Bronchial epithelial cell (primary cell): Measurements from ENCODE around the gene ADAMTS15. TPM values are rescaled to one million over a fixed set of nuclear protein-coding genes. Genes with fewer than 3 reads are reported as not detected.

ENCODE experiments used
- DNase-seq: peaks from one replicate; pipeline ENCODE4 v3.0.0-alpha.2; 2010; ENCODE audit warnings: low read depth
- FAIRE-seq: peaks from 2 replicates; lab custom pipeline; 2011; peaks lifted over from hg19 to GRCh38; lab: Jason Lieb, UNC
- H3K27me3 ChIP-seq: 2 replicates; pipeline ENCODE4 v1.5.1; 2011; ENCODE audit warnings: low read length; ENCODE audit not compliant: control insufficient read depth, insufficient read depth
- H3K36me3 ChIP-seq: 2 replicates; pipeline ENCODE4 v1.5.1; 2011; ENCODE audit warnings: low read length; ENCODE audit not compliant: control insufficient read depth, insufficient read depth
- H3K4me3 ChIP-seq: 2 replicates; pipeline ENCODE4 v1.5.1; 2011; ENCODE audit warnings: mild to moderate bottlenecking, low read depth, low read length, control low read depth
- CTCF ChIP-seq: IDR thresholded peaks from 2 replicates; pipeline ENCODE4 v1.5.1; 2011; ENCODE audit warnings: mild to moderate bottlenecking, moderate library complexity, low read length, control low read depth, inconsistent platforms; ENCODE audit not compliant: insufficient read depth, severe bottlenecking
- total RNA-seq: library from RNA; depleted of rRNA; stranded (reverse); fragments of >200 nt; gene quantifications from 2 replicates; pipeline ENCODE4 v1.2.1, GENCODE V29; 2014

ADAMTS15 gene
- total RNA-seq, 1 donor from 2014 or later, result 0.26 TPM

DNA sequence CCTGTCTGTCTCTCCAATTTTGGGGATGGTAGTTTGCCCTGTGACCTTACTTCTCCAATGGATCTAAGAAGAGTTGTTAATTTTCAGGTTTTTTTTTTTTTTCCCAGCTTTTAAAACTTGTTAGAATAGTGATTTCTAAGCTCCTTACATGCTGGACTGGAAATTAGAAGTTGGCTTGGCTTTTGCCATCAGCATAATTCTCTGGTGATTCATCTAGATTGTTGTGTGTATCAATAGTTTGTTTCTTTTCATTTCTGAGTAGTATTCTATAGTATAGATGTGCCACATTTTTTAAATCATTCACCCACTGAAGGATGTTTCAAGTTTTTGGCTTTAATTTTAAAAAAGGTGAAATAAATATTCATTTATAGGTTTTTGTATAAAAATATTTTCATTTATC lies 51.4 kb downstream of the ADAMTS15 start:
- Histone ChIP-seq H3K4me3 (no peak overlapping the region), H3K36me3 (no peaks in the 10 kb centered on the region), H3K27me3 (no peaks in the 10 kb centered on the region)
- no peak for TF ChIP-seq CTCF
- FAIRE-seq (no peak), DNase-seq (no peak)

DNA sequence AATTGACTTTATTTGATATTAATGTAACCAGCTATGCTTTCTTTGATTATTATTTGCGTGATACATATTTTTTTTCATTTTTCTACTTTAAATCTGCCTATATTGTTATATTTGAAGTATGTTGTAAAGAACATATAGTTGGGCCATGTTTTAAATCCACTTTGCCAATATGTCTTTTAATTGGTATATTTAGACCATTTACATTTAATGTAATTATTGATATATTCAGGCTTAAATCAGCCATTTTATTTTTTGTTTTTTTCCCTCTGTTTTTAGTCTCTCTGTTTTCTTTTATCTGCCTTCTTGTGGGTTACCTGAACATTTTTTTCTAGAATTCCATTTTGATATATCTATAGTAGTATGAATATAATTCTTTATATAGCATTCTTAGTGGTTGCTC lies 55.9 kb downstream of the ADAMTS15 start:
- TF ChIP-seq CTCF, result no peak
- H3K27me3 ChIP-seq, result no peaks in the 10 kb centered on the region
- FAIRE-seq (no peak), DNase-seq (no peak)
- no peak overlapping the region for H3K4me3 ChIP-seq
- no peaks in the 10 kb centered on the region for H3K36me3 ChIP-seq

DNA sequence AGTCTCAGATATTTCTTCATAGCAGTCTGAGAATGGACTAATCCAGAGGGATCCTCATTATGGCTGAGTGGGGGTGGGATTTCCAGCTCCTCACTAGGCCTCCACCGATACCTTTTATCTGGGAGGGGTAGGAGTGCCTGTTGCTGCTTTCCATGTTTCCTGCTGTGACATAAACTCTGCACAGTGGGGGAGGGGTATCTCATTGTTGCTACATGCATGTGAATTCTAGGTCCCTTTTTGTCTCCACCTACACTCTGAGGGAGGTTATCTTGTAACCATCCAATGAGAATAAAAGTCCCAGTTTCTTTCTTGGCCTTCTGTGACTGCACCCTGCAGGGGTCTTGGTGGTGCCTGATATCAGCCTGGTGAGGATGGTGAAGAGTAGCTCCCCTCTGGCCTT lies 60.5 kb downstream of the ADAMTS15 start:
- DNase-seq (no peak), FAIRE-seq (no peak)
- Histone ChIP-seq H3K4me3 (no peak overlapping the region), H3K27me3 (no peaks in the 10 kb centered on the region), H3K36me3 (no peaks in the 10 kb centered on the region)
- no peak for TF ChIP-seq CTCF

DNA sequence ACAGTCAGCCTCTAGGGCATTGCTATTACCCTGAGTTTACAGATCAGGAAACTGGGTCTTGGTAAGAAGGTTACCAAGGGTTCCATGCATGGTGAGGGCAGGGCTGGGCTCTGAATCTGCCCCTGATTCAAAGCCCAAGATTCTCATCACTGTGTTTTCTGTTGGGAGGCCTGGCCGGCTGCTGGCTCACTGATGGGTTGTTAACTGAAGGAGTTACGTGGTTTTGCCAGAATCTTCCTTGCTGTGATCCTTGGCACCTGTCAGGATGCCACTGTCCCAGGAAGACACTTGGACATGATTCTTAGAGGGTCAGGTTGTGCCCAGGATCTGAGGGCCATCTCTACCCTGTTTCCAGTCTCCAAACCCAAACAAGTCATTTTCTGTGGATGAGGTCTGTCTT lies 61.5 kb downstream of the ADAMTS15 start:
- H3K4me3 ChIP-seq, result no peak overlapping the region
- H3K36me3 ChIP-seq, result no peaks in the 10 kb centered on the region
- H3K27me3 ChIP-seq, result no peaks in the 10 kb centered on the region
- DNase-seq (no peak), FAIRE-seq (no peak)
- TF ChIP-seq CTCF, result no peak

GRCh38 chr11:130510407-130511006 lies 62.1 kb downstream of the ADAMTS15 start:
- no peaks in the 10 kb centered on the region for H3K27me3 ChIP-seq
- H3K4me3 ChIP-seq, result no peak overlapping the region
- TF ChIP-seq CTCF, result no peak
- H3K36me3 ChIP-seq, result no peaks in the 10 kb centered on the region
- DNase-seq (no peak), FAIRE-seq (no peak)

- Histone ChIP-seq H3K36me3 (no peaks in the 10 kb centered on the region), H3K4me3 (no peak overlapping the region), H3K27me3 (no peaks in the 10 kb centered on the region)
- peak; percentile 88 for DNase-seq
- no peak for TF ChIP-seq CTCF
- FAIRE-seq, result peak; percentile 64
Observed at GRCh38 chr11:130511765-130512164, 63.3 kb downstream of the ADAMTS15 start.
